K562 (cell line): ENCODE data around the gene NPFF. TPM values are rescaled to one million over a fixed set of nuclear protein-coding genes. Genes with fewer than 3 reads are reported as not detected.
"Not testable (repeated sequence)": the region's sequence is repeated elsewhere in the genome, so short reads cannot be mapped to it uniquely, and the experiment has no call there.

ENCODE experiments used
- ATAC-seq: fragments of 200-7000 bp; cut with Tn5 transposase; 3 replicates; pipeline ENCODE4 v1.9.1; 2020; ENCODE audit warnings: moderate library complexity
- BruUV-seq: library from RNA; stranded (reverse); fragments of 400-500 nt; replicated peaks from 2 replicates; lab custom pipeline; 2021; lab: Mats Ljungman, UMichigan
- CTCF ChIA-PET: fragments of 300-600 bp; formaldehyde crosslinking; extraction: SDS; loops from one replicate; lab custom pipeline; 2021; ENCODE audit warnings: low intra/inter-chr PET ratio; lab: Yijun Ruan, JAX
- POLR2A ChIA-PET: fragments of 300-600, 350-650 bp; sonication (Branson Sonifier 250); formaldehyde crosslinking; extraction: SDS; loops from one replicate; lab custom pipeline; 2021; ENCODE audit warnings: antibody characterized with exemption, inconsistent platforms; lab: Yijun Ruan, JAX
- DNase-seq, 4 experiments: peaks; one replicate each; pipeline versions ENCODE4 v3.0.0 to v3.0.0-alpha.2; 2011 to 2018; ENCODE audit warnings: low spot score in 3 of 4, mixed read lengths in 3 of 4; ENCODE audit errors: extremely low read depth in 1 of 4
- FAIRE-seq: peaks from 2 replicates; lab custom pipeline; 2011; peaks lifted over from hg19 to GRCh38; lab: Jason Lieb, UNC
- H2AFZ ChIP-seq: 2 replicates; pipeline ENCODE4 v1.6.0; 2011; ENCODE audit warnings: low read depth, low read length, control low read depth, inconsistent platforms
- H3K27ac ChIP-seq: fragments of 200-600 bp; 3 replicates; pipeline ENCODE4 v1.8.0; 2011; ENCODE audit warnings: low read depth, mild to moderate bottlenecking, control low read depth, inconsistent platforms, low read length, moderate library complexity, mixed read lengths; ENCODE audit errors: extremely low read depth
- H3K27me3 ChIP-seq, 2 experiments: fragments of 300-600 bp in 1 of 2; 2 replicates in 1 of 2; 3 replicates in 1 of 2; pipeline versions ENCODE4 v1.6.0 to v1.8.0; 2011; ENCODE audit warnings: inconsistent platforms in 2 of 2, low read length in 2 of 2, mild to moderate bottlenecking in 1 of 2, mixed read lengths in 1 of 2, moderate library complexity in 1 of 2; ENCODE audit not compliant: control insufficient read depth in 2 of 2, insufficient read depth in 2 of 2
- H3K36me3 ChIP-seq: fragments of 300-600 bp; 3 replicates; pipeline ENCODE4 v1.8.0; 2011; ENCODE audit warnings: mild to moderate bottlenecking, low read length, inconsistent platforms; ENCODE audit not compliant: control insufficient read depth, insufficient read depth
- H3K4me1 ChIP-seq, 2 experiments: fragments of 200-600 bp in 1 of 2; replicated peaks in 1 of 2; 2 replicates in 1 of 2; 3 replicates in 1 of 2; pipeline versions ENCODE4 v1.5.1 to v1.8.0; 2011; ENCODE audit warnings: inconsistent platforms in 2 of 2, low read length in 2 of 2, mild to moderate bottlenecking in 1 of 2, mixed read lengths in 1 of 2, moderate library complexity in 1 of 2; ENCODE audit not compliant: control insufficient read depth in 2 of 2, insufficient read depth in 2 of 2
- H3K4me2 ChIP-seq: 2 replicates; pipeline ENCODE4 v1.6.1; 2011; ENCODE audit warnings: low read length, control low read depth, inconsistent platforms, mixed read lengths; ENCODE audit not compliant: insufficient read depth
- H3K4me3 ChIP-seq: fragments of 200-600 bp; sonication (generic), shearing (Covaris generic); 2 replicates; pipeline ENCODE4 v1.5.1; 2016; ENCODE audit warnings: control low read depth, inconsistent platforms
- H3K79me2 ChIP-seq: fragments of 200-600 bp; 3 replicates; pipeline ENCODE4 v1.8.0; 2011; ENCODE audit warnings: low read length, inconsistent platforms; ENCODE audit not compliant: control insufficient read depth, insufficient read depth
- H3K9ac ChIP-seq, 2 experiments: 2 replicates each; pipeline versions ENCODE4 v1.6.0 to v1.6.1; 2011; ENCODE audit warnings: low read depth in 2 of 2, low read length in 2 of 2, control low read depth in 1 of 2, inconsistent platforms in 1 of 2, mild to moderate bottlenecking in 1 of 2, mixed read lengths in 1 of 2; ENCODE audit not compliant: insufficient read depth in 1 of 2
- H3K9me1 ChIP-seq: one replicate; pipeline ENCODE4 v1.6.0; 2011; ENCODE audit warnings: inconsistent platforms, mild to moderate bottlenecking, low read length, moderate library complexity; ENCODE audit not compliant: control insufficient read depth, insufficient read depth
- H3K9me3 ChIP-seq: replicated peaks from 2 replicates; pipeline ENCODE4 v1.5.1; 2011; ENCODE audit warnings: low read depth, low read length, inconsistent platforms; ENCODE audit not compliant: control insufficient read depth, insufficient read depth
- H4K20me1 ChIP-seq: replicated peaks from 2 replicates; pipeline ENCODE4 v1.6.1; 2011; ENCODE audit warnings: low read length, inconsistent platforms, mixed read lengths; ENCODE audit not compliant: control insufficient read depth, insufficient read depth
- CTCFL ChIP-seq: IDR thresholded peaks from 2 replicates; pipeline ENCODE4 v1.6.1; 2011; ENCODE audit warnings: borderline replicate concordance, low read depth, mild to moderate bottlenecking, moderate library complexity, low read length; ENCODE audit not compliant: insufficient read depth, poor library complexity, severe bottlenecking
- E2F1 ChIP-seq: sonication (generic); formaldehyde crosslinking; IDR thresholded peaks from 2 replicates; pipeline ENCODE4 v1.8.1; 2023; ENCODE audit warnings: mild to moderate bottlenecking, missing genetic modification reagents, moderate library complexity
- SMC3 ChIP-seq: conservative IDR thresholded peaks from 2 replicates; pipeline ENCODE4 v1.6.1; 2011; ENCODE audit warnings: low read depth, low read length, improper control_type of control experiment; ENCODE audit not compliant: insufficient read depth
- SUPT5H ChIP-seq: fragments of 450-650 bp; IDR thresholded peaks from 2 replicates; pipeline ENCODE4 v1.6.1; 2016
- WGBS: fragments of 100-300 bp; shearing (Covaris generic); methylation state at CpG from one replicate; pipeline ENCODE4 v1.1.6; 2016; ENCODE audit warnings: low coverage, mixed read lengths; ENCODE audit not compliant: insufficient coverage; ENCODE audit errors: missing lambda C conversion rate; 5-methylcytosine and 5-hydroxymethylcytosine counted together
- in situ Hi-C: fragments of 300-500 bp; cut with MboI; formaldehyde crosslinking; loops from 4 replicates; pipeline ENCODE4 v1.15.0; 2018; ENCODE audit warnings: inconsistent platforms, mixed read lengths
- intact Hi-C: fragments of 100-400 bp; cut with micrococcal nuclease; formaldehyde crosslinking; loops from 2 replicates; pipeline ENCODE4 v1.14.2; 2022
- polyA plus RNA-seq, 8 experiments: library from polyadenylated mRNA; depleted of rRNA in 4 of 8; stranded (reverse) in 5 of 8; unstranded in 3 of 8; fragments of >200 nt; fragmentation: Nextera tagmentation in 2 of 8; fragmentation: Illumina TruSeq in 1 of 8; extraction: Ambion mirVana in 2 of 8; extraction: Trizol in 1 of 8; gene quantifications; 2 replicates each; pipeline versions ENCODE4 v1.2.1 to v1.2.3, GENCODE V29; 2011 to 2014; ENCODE audit warnings: inconsistent platforms in 1 of 8, missing spikeins in 1 of 8
- total RNA-seq, 7 experiments: library from RNA; depleted of rRNA in 6 of 7; stranded (reverse); fragments of >200 nt in 6 of 7; fragmentation: Illumina TruSeq in 2 of 7; extraction: Trizol in 2 of 7; gene quantifications; 2 replicates each; pipeline versions ENCODE4 v1.2.1 to v1.2.3, GENCODE V29; 2011 to 2021; ENCODE audit warnings: low replicate concordance in 1 of 7

Gene NPFF
- total and polyA plus RNA-seq, 9 of the 15 experiments (the other 6 are each of a cell fraction or from before 2014, with no cell fraction given) = 0.15 to 1.2 (median 0.55) TPM; not detected in 6

- TF ChIP-seq CTCFL (no peak), E2F1 (CRISPR knock-in tag) (no peak), SMC3 (no peak)
Observed at GRCh38 chr12:53481939-53482586, 25.2 kb downstream of the NPFF start (continued).

- POLR2A ChIA-PET = interaction anchor here (0.7 to 7.1 kb wide), 12 partner anchors 8 to 143 kb away, joined by 3 to 99 read pairs (median 8); partner anchors contain the start of genes SP1 and TARBP2
- BruUV-seq, H3K27ac ChIP-seq, H3K9ac ChIP-seq, H3K4me3 ChIP-seq, intact Hi-C loops, FAIRE-seq, H3K4me1 ChIP-seq, H2AFZ ChIP-seq, in situ Hi-C loops, H3K9me1 ChIP-seq, H3K4me2 ChIP-seq, DNase-seq: not testable (repeated sequence)
- Histone ChIP-seq H4K20me1 (peaks cover 19% of the 10 kb centered on the region), H3K36me3 (peaks cover 93% of the 10 kb centered on the region)
- 81% methylated on average over 6 of the region's 6 CpGs for WGBS
- peak; percentile 9; the same call in 1 of the 2 replicates for TF ChIP-seq SUPT5H
- TF ChIP-seq, all 486 proteins: peak for 1; not testable (repeated sequence) for 485
- not testable (repeated sequence) for H3K27me3 ChIP-seq, ATAC-seq, H3K9me3 ChIP-seq
- CTCF ChIA-PET = interaction anchor here (0.9 to 1.2 kb wide), 2 partner anchors 27 to 129 kb away, joined by 3 read pairs; no protein-coding TSS in a partner anchor
- H3K79me2 ChIP-seq = peaks cover 16% of the 10 kb centered on the region
Observed at GRCh38 chr12:53481458-53481857, 25.8 kb downstream of the NPFF start.
